Gastroesophageal sphincter (tissue), 4 donors: ENCODE data around the gene RANBP3. TPM values are rescaled to one million over a fixed set of nuclear protein-coding genes. Genes with fewer than 3 reads are reported as not detected.
A peak's percentile ranks its signal among the peaks of the same experiment; 100 is the strongest.

Experiments
- ATAC-seq: fragments of 150-250 bp; one replicate; pipeline ENCODE4 v1.9.1; 2016; ENCODE audit warnings: mild to moderate bottlenecking, moderate library complexity
- H3K27ac ChIP-seq, 4 donors: fragments of 200-600 bp; sonication (generic) in 3 of 4; 1 replicate in 3 of 4; 2 replicates in 1 of 4; pipeline ENCODE4 v1.5.1; 2016 to 2019
- H3K27me3 ChIP-seq: fragments of 200-600 bp; sonication (generic); one replicate; pipeline ENCODE4 v1.5.1; 2019
- H3K36me3 ChIP-seq, 2 donors: fragments of 200-600 bp; sonication (generic); one replicate each; pipeline ENCODE4 v1.5.1; 2019; ENCODE audit warnings: control low read depth in 1 of 2
- H3K4me1 ChIP-seq, 3 donors: fragments of 200-600 bp; sonication (generic); 1 replicate in 2 of 3; 2 replicates in 1 of 3; pipeline ENCODE4 v1.5.1; 2016 to 2019; ENCODE audit warnings: control low read depth in 2 of 3
- H3K4me3 ChIP-seq, 2 donors: fragments of 200-600 bp; sonication (generic); one replicate each; pipeline ENCODE4 v1.5.1; 2019; ENCODE audit warnings: mild to moderate bottlenecking in 1 of 2, moderate library complexity in 1 of 2
- H3K9me3 ChIP-seq, 3 donors: fragments of 200-600 bp; sonication (generic); one replicate each; pipeline ENCODE4 v1.5.1; 2017 to 2019; ENCODE audit warnings: control low read depth in 2 of 3
- EP300 ChIP-seq: sonication (generic); formaldehyde crosslinking; IDR thresholded peaks from one replicate; pipeline ENCODE4 v1.6.1; 2017; ENCODE audit warnings: antibody characterized with exemption, mild to moderate bottlenecking
- POLR2A ChIP-seq, 2 donors: fragments of 450-650 bp; IDR thresholded peaks; one replicate each; pipeline ENCODE4 v1.6.1; 2017; ENCODE audit warnings: antibody characterized with exemption in 2 of 2, mild to moderate bottlenecking in 2 of 2, moderate library complexity in 1 of 2
- POLR2AphosphoS5 ChIP-seq: sonication (generic); formaldehyde crosslinking; IDR thresholded peaks from one replicate; pipeline ENCODE4 v1.6.1; 2017; ENCODE audit warnings: antibody characterized with exemption
- WGBS, 2 donors: methylation state at CpG; one replicate each; pipeline ENCODE4 v1.1.5; 2018; ENCODE audit warnings: low coverage in 1 of 2; 5-methylcytosine and 5-hydroxymethylcytosine counted together
- total RNA-seq, 4 donors: library from RNA; depleted of rRNA; stranded (reverse); fragments of >200 nt; gene quantifications; one replicate each; pipeline ENCODE4 v1.1.0, GENCODE V29; 2016
- TF ChIP-seq, protein P1 (sequence below), 4 experiments: fragments of 200-600 bp in 2 of 4; fragments of 450-650 bp in 2 of 4; sonication (generic) in 1 of 4; IDR thresholded peaks; one replicate each; pipeline ENCODE4 v1.5.1; 2017 to 2019; ENCODE audit warnings: antibody characterized with exemption in 4 of 4, mild to moderate bottlenecking in 2 of 4, moderate library complexity in 2 of 4

The RANBP3 gene
- total RNA-seq, 4 donors from 2014 or later = 87.0 to 125 (median 104) TPM

DNA sequence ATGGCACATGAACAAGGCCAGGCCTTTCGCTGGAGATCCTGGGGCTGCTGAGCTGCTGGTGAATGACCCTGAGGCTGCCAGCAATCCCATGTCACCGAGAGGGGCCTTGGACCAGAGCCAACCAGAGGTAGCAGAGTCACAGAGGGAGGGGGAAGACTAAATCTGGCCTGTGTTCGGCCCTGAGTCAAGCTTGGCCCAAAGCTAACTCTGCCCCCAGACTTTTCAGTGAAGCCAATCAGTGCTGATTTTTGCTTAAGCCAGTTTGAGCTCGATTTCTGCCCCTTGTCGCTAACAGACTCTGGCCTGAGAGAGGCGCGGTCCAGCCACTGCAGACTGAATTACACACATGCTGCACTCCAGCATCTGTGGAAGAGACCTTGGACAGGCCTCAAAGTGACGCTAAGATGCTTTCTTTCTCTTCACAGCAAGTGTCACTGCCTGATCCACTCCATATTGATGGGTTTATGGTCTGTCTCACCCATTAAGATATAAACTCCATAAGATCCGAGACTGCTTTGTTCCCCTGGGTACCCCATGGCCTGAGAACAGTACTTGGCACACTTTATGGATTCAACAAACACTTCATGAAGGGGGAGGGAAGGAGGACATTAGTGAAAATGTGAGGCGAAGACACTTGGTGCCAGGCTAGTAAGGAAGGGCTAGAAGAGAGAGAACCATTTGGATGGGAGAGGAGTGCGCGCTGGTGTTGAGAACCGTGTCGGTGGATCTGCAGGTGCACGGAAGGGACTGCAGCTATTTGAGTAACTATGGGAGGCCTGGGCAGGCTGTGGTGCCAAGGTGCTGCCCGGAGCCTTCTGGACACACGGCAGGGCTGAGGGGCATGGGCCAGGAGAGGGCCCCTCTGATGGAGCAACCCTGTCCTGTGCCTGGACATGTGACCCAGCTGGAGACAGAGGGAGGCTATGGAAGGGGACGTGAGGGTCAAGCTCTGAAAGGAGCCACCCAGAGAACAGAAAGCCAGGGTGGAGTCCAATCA, 17.6 kb downstream of the RANBP3 start:
- Histone ChIP-seq H3K4me3 (no peak overlapping the region), H3K4me1 (peaks cover 0 to 100% (median 61%) of the 10 kb centered on the region in 3 donors), H3K9me3 (no peaks in the 10 kb centered on the region), H3K36me3 (peaks cover 0 to 4% of the 10 kb centered on the region in 2 donors), H3K27ac (peak overlapping the region in 3 of 4 donors; percentile 83 to 89 (median 84)), H3K27me3 (no peaks in the 10 kb centered on the region)
- TF ChIP-seq EP300 (no peak), POLR2A (IDR thresholded peaks at IDR 0.05) (no peak), POLR2AphosphoS5 (no peak)
- TF ChIP-seq, protein P1, sequence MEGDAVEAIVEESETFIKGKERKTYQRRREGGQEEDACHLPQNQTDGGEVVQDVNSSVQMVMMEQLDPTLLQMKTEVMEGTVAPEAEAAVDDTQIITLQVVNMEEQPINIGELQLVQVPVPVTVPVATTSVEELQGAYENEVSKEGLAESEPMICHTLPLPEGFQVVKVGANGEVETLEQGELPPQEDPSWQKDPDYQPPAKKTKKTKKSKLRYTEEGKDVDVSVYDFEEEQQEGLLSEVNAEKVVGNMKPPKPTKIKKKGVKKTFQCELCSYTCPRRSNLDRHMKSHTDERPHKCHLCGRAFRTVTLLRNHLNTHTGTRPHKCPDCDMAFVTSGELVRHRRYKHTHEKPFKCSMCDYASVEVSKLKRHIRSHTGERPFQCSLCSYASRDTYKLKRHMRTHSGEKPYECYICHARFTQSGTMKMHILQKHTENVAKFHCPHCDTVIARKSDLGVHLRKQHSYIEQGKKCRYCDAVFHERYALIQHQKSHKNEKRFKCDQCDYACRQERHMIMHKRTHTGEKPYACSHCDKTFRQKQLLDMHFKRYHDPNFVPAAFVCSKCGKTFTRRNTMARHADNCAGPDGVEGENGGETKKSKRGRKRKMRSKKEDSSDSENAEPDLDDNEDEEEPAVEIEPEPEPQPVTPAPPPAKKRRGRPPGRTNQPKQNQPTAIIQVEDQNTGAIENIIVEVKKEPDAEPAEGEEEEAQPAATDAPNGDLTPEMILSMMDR (IDR thresholded peaks at IDR 0.05) = no peak
- 23 to 64% methylated on average over 4 to 8 of the region's 18 CpGs for WGBS, 2 donors
- ATAC-seq = peak; percentile 31

DNA sequence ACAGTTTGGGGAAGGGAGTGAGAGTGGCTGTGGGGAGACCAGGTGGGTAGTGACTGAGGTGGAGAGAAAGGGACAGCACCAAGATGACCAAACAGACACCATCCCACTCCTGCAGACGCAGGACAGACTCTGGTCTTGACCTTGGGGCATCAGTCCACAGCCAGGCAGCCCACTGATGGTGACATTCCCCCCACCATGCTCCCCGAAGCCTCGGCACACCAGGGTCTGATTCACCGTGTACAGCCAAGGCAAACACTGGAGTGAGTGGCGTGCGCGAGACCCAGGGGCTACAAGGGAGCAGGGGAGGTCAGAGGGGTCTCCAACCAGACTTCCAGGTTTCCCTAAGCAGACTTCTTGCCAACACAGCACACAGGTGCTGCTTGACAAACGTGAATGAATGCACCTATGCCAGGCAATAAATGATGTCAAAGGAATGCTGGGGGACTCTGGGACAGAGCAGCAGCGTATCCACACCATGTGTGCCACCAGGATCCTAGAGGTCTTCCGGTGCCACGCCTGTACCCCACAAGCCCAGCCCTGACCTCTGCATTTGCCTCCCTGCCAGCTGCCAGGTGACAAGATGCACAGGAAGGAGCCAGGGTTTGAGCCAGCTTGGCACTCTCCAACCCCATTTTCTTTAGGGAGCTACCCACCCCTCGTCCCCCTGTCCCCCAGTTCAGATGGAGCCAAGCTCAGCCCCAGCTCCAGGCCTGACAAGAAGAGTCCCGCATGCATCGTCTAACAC, 18.5 kb downstream of the RANBP3 start:
- no peaks in the 10 kb centered on the region for H3K9me3 ChIP-seq
- no peak for ATAC-seq
- no peak for TF ChIP-seq POLR2AphosphoS5
- H3K4me1 ChIP-seq = peaks cover 0 to 100% (median 58%) of the 10 kb centered on the region in 3 donors
- H3K36me3 ChIP-seq = peaks cover 0 to 4% of the 10 kb centered on the region in 2 donors
- no peak overlapping the region for H3K4me3 ChIP-seq
- WGBS, 2 donors = 80 to 86% methylated on average over 1 to 3 of the region's 14 CpGs
- H3K27me3 ChIP-seq = no peaks in the 10 kb centered on the region
- H3K27ac ChIP-seq = peak overlapping the region in 3 of 4 donors; percentile 83 to 89 (median 84)

DNA sequence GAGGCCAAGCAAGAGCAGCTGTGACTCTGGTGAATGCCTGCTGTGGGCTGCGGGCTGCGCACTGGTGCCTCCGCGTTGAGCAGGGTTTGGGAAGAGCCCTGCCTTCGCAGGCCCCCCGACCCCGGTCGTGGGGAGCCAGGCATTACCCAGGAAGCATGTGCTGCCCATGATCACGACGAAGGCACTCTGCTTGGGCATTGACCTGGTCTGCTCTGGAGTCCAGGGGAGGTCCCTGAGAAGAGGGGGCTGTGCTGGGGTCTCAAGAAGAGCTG, 19.2 kb downstream of the RANBP3 start:
- Histone ChIP-seq H3K4me3 (no peak overlapping the region), H3K36me3 (peaks cover 0 to 4% of the 10 kb centered on the region in 2 donors), H3K27ac (peak overlapping the region in 3 of 4 donors; percentile 83 to 89 (median 84)), H3K4me1 (peaks cover 5 to 100% (median 59%) of the 10 kb centered on the region in 3 donors), H3K9me3 (no peaks in the 10 kb centered on the region), H3K27me3 (no peaks in the 10 kb centered on the region)
- no peak for ATAC-seq
- WGBS, 2 donors = 60% methylated on average over 1 of the region's 10 CpGs; no CpG with 5 or more reads in 1 of the 2 donors
- TF ChIP-seq POLR2A (IDR thresholded peaks at IDR 0.05) (no peak), EP300 (no peak), POLR2AphosphoS5 (no peak)
- TF ChIP-seq, protein P1 (IDR thresholded peaks at IDR 0.05) = no peak

DNA sequence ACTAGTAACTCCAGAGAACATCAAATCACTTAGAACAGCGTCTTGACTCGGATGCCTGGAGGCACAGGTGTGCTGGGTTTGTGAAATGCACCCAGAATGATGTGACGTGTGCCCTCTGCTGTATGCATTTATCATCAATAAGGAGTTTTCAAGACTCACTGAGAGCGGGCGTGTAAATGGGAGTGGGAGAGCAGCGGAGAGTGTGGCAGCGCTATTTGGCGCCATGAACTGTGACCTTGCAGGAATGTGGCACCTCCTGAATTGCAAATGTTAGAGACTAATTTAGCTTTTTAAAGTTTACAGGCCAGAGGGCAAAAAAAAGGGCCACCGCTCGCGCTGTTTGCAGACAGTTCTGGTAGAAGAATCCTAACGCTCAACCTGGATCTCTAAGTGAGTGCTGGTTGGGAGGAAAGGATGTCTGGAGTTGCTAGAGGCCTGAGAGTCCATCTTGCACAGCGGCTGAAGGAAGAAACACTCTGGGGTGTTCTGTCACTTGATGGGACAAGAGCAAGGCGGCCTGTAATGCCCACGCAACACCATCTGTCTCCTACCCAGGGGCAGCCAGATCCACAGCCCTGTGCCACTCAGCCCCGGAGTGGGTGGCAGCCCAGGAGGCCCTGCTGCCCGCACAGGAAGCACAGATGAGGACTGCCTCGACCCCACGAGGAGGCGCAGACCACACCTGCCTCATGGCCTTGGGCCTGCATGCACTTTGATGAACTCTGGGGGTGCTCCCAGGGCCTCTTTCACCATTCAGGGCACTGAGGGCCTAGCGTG, 19.7 kb downstream of the RANBP3 start:
- 82 to 89% methylated on average over 11 of the region's 21 CpGs for WGBS, 2 donors
- H3K36me3 ChIP-seq = peaks cover 0 to 4% of the 10 kb centered on the region in 2 donors
- H3K9me3 ChIP-seq = no peaks in the 10 kb centered on the region
- H3K4me1 ChIP-seq = peaks cover 9 to 100% (median 63%) of the 10 kb centered on the region in 3 donors
- ATAC-seq = no peak
- no peak for TF ChIP-seq POLR2A (IDR thresholded peaks at IDR 0.05)
- TF ChIP-seq, protein P1 (IDR thresholded peaks at IDR 0.05) = no peak
- peak overlapping the region in 3 of 4 donors; percentile 84 to 89 (median 86) for H3K27ac ChIP-seq
- H3K27me3 ChIP-seq = no peaks in the 10 kb centered on the region
- no peak overlapping the region for H3K4me3 ChIP-seq

DNA sequence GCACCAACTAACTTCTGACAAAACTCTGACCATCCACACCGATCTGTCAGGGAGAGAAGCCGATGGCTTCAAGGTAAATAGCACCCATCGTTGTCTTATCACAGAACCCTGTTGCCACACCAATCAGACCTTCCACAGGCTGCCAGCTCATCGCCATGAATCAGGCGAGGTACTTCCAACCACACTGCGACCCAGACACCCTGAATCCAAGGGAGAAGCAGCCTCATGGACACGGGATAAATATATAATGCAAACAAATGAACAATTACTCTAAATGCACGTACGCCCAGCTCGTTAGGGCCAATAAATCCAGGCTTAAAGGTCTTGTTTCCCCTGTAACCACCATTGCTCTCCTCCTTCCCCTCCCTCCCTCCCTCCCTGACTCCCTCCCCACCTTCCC, 20.8 kb downstream of the RANBP3 start:
- Histone ChIP-seq H3K36me3 (peaks cover 0 to 4% of the 10 kb centered on the region in 2 donors), H3K27me3 (no peaks in the 10 kb centered on the region), H3K27ac (peak overlapping the region in 3 of 4 donors; percentile 76 to 86 (median 84)), H3K9me3 (no peaks in the 10 kb centered on the region), H3K4me1 (peaks cover 18 to 100% (median 64%) of the 10 kb centered on the region in 3 donors), H3K4me3 (no peak overlapping the region)
- TF ChIP-seq EP300 = no peak
- WGBS, 2 donors = 40 to 61% methylated on average over 1 to 10 of the region's 10 CpGs
- ATAC-seq = no peak
